Kidney epithelial cell (primary cell): Measurements from ENCODE around the gene UPP2. TPM values are rescaled to one million over a fixed set of nuclear protein-coding genes. Genes with fewer than 3 reads are reported as not detected.

Experiments
- DNase-seq: peaks from one replicate; pipeline ENCODE4 v3.0.0-alpha.2; 2010; ENCODE audit warnings: low read depth
- H3K27me3 ChIP-seq: 2 replicates; pipeline ENCODE4 v1.6.0; 2011; ENCODE audit warnings: low read length; ENCODE audit not compliant: control insufficient read depth, insufficient read depth
- H3K36me3 ChIP-seq: 2 replicates; pipeline ENCODE4 v1.5.1; 2011; ENCODE audit warnings: low read length; ENCODE audit not compliant: control insufficient read depth, insufficient read depth
- H3K4me3 ChIP-seq: 2 replicates; pipeline ENCODE4 v1.5.1; 2011; ENCODE audit warnings: low read depth, mild to moderate bottlenecking, control low read depth, low read length
- CTCF ChIP-seq: IDR thresholded peaks from 2 replicates; pipeline ENCODE4 v1.5.1; 2011; ENCODE audit warnings: mild to moderate bottlenecking, moderate library complexity, low read length, control low read depth, inconsistent platforms; ENCODE audit not compliant: insufficient read depth, poor library complexity, severe bottlenecking
- total RNA-seq: library from RNA; depleted of rRNA; stranded (reverse); fragments of >200 nt; gene quantifications from 2 replicates; pipeline ENCODE4 v1.2.3, GENCODE V29; 2015

UPP2 gene
- total RNA-seq, 1 donor from 2014 or later, result not detected

GRCh38 chr2:158134655-158135054, 33.0 kb downstream of the UPP2 start:
- Histone ChIP-seq H3K36me3 (no peaks in the 10 kb centered on the region), H3K27me3 (no peaks in the 10 kb centered on the region), H3K4me3 (no peak overlapping the region)
- no peak for TF ChIP-seq CTCF
- DNase-seq, result no peak

GRCh38 chr2:158135096-158135495, 33.4 kb downstream of the UPP2 start:
- TF ChIP-seq CTCF, result no peak
- no peaks in the 10 kb centered on the region for H3K27me3 ChIP-seq
- DNase-seq, result no peak
- no peaks in the 10 kb centered on the region for H3K36me3 ChIP-seq
- no peak overlapping the region for H3K4me3 ChIP-seq

GRCh38 chr2:158138255-158138654, 36.6 kb downstream of the UPP2 start:
- TF ChIP-seq CTCF, result no peak
- H3K36me3 ChIP-seq, result no peaks in the 10 kb centered on the region
- DNase-seq, result no peak
- no peak overlapping the region for H3K4me3 ChIP-seq
- no peaks in the 10 kb centered on the region for H3K27me3 ChIP-seq

GRCh38 chr2:158140201-158140600, 38.5 kb downstream of the UPP2 start:
- no peak for TF ChIP-seq CTCF
- no peaks in the 10 kb centered on the region for H3K36me3 ChIP-seq
- no peak overlapping the region for H3K4me3 ChIP-seq
- no peaks in the 10 kb centered on the region for H3K27me3 ChIP-seq
- no peak for DNase-seq

- Histone ChIP-seq H3K4me3 (no peak overlapping the region), H3K27me3 (no peaks in the 10 kb centered on the region), H3K36me3 (no peaks in the 10 kb centered on the region)
- no peak for TF ChIP-seq CTCF
- no peak for DNase-seq
Measured at GRCh38 chr2:158142165-158142564, 40.5 kb downstream of the UPP2 start.

- Histone ChIP-seq H3K27me3 (no peaks in the 10 kb centered on the region), H3K4me3 (no peak overlapping the region), H3K36me3 (no peaks in the 10 kb centered on the region)
- no peak for TF ChIP-seq CTCF
- no peak for DNase-seq
Measured at GRCh38 chr2:158142568-158143332, 41.1 kb downstream of the UPP2 start.
